Stimulated activated CD8-positive, alpha-beta memory T cell treated with anti-CD3 and anti-CD28 coated beads, Interleukin-15, amount 100 ng/mL, for 24 hours (primary cell): ENCODE measurements around the gene PRPF40B.
"Not testable (repeated sequence)": the region's sequence is repeated elsewhere in the genome, so short reads cannot be mapped to it uniquely, and the experiment has no call there.

Source experiments
- DNase-seq: peaks from one replicate; pipeline ENCODE4 v3.0.0-alpha.2; 2020; ENCODE audit warnings: low read depth

Gene PRPF40B

DNA sequence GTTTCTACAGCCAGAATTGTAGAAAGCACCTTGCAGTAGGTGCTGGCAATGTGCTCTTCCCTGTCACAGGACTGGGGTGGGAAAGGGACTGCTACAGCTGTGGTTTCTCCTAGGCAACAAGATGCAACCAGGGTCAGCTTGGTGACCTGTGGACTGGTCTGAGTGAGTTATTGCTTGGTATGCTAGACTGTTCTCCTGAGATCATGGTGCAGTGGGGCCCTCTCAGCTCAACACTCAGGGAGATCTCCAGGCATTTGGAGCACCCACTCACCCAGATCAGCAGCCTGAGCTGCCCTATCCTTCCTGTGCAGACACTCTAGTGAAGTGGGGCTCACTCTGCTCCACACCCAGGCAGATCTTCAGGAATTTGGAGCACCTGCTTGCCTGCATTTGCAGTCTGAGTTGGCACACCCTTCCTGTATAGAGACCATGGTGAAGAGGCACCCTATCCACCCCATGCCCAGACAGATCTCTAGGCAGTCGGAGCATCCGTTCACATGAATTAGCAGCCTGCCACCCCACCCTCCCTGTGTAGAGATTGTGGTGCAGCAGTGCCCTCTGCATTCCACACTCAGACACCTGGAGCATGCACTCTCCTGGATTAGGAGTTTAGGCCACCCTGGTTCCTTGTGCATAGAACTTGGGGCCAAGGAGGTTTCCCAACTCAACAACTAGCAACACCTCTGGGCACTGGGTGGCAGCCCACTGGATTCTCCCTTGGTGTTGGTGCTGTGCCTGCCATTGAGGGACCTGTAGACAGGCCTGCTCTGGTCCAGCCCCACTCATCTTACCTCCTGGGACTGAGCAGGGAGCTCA, 14.1 kb upstream of the PRPF40B start:
- DNase-seq, result no peak

DNA sequence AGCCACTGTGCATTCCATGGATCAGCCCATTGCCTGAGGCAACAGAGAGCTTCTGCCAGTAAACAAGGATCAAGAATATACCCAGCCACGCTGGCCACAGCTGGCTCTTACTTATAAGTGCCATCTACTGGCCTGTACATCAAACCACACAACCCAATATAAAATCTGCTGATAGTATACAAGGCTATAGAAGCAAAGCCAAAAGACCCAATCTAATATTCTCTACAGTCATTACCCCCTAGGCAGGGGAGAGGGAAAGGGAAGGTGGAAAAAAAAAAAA, 13.5 kb upstream of the PRPF40B start:
- no peak for DNase-seq

DNA sequence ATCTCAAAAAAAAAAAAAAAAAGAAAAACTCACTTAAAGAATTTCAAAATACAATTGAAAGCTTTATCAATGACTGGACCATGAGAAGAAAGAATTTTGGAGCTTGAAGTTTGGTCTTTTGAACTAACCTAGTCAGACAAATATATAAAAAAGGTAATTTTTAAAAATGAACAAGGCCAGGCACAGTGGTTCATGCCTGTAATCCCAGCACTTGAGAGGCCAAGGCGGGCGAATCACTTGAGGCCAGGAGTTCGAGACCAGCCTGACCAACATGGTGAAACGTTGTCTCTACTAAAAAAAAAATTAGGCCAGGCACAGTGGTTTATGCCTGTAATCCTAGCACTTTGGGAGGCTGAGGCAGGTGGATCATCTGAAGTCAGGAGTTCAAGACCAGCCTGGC, 12.6 kb upstream of the PRPF40B start:
- DNase-seq, result not testable (repeated sequence)

DNA sequence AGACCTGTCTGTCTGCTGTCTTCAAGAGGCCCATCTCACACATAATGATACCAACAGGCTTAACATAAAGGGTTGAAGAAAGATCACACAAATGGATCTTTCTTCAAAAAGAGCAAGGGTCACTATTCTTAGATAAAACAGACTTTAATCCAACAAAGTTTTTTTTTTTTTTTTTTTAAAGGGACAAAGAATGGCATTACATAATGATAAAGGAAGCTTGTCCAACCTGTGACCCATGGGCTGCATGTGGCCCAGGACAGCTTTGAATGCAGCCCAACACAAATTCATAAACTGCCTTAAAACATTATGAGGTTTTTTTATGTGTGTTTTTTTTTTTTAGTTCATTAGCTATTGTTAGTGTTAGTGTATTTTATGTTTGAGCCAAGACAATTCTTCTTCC, 11.2 kb upstream of the PRPF40B start:
- DNase-seq, result no peak

DNA sequence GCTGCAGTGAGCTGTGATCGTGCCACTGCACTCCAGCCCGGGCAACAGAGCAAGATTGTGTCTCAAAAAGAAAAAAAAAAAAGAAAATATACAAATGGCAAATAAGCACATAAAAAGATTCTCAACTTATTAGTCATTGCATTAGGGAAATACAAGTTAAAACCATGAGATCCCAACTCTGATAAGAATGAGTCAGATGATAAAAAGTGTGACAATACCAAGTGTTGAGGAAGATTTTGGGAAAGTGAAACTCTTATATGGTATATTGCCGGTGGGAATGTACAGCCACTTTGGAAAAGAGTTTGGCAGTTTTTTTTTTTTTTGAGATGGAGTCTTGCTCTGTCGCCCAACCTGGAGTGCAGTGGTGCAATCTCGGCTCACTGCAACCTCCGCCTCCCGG, 7.6 kb upstream of the PRPF40B start:
- no peak for DNase-seq

DNA sequence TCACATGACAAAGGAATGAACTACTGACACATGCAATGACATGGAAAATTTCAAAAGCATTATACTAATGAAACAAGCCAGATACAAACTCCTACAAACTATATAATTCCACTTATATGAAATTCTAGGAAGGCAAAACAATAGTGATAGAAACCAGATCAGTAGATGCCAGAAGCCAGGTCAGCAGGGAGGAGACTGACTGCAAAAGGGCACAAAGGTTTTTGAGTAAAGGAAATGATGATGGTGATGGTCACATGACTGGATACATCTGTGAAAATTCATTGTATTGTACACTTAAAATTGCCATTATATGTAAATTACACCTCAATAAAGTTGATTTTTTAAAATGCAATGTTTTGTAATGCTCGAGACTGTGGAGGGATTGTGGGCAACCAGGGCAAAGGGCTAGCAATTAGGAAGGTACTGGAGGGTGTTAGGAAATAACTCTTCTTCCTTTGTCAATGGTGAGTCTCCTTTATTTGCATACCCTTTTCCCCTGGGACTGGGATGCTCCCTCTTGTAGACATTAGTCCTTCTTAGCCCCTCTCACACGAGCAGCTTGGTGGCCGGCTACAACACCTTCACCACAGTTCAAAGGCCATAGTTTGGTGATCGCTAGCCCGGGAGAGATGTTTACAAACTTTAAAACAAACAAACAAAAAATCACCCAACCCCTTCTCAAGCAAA, 6.7 kb upstream of the PRPF40B start:
- DNase-seq, result no peak

DNA sequence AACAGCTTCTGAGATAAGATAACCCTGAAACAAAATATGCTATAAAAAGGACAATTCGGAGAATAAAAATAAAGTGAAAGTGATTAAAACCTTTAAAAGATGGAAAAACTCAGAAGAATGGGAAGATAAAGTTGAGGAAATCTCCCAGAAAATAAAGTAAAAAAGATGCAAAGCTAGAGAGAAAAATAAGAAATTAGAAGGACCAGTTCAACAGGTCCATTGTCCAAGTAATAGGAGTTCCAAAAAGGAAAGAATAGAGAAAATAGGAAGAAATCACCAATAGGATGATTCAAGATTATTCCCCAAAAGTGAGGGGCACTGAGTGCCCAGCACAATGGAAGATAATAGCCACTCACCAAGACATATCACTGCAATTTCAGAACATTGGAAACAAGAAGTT, 4.8 kb upstream of the PRPF40B start:
- no peak for DNase-seq

DNA sequence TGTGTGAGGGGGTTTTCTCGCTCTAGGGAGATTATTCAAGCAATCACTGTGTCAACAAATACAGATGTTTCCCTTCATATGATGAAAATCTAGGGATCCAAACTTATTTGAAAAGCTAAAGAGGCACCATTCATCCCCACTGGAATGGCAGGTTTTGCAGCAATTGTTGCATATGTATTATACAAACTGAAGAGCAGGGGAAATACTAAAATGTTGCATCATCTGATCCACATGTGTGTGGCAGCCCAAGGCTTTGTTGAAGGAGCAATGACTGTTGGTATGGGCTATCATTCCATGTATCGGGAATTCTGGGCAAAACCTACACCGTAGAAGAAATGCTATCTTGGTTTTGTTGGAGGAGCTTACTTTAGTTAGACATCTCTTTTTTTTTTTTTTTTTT, 4.1 kb upstream of the PRPF40B start:
- no peak for DNase-seq

DNA sequence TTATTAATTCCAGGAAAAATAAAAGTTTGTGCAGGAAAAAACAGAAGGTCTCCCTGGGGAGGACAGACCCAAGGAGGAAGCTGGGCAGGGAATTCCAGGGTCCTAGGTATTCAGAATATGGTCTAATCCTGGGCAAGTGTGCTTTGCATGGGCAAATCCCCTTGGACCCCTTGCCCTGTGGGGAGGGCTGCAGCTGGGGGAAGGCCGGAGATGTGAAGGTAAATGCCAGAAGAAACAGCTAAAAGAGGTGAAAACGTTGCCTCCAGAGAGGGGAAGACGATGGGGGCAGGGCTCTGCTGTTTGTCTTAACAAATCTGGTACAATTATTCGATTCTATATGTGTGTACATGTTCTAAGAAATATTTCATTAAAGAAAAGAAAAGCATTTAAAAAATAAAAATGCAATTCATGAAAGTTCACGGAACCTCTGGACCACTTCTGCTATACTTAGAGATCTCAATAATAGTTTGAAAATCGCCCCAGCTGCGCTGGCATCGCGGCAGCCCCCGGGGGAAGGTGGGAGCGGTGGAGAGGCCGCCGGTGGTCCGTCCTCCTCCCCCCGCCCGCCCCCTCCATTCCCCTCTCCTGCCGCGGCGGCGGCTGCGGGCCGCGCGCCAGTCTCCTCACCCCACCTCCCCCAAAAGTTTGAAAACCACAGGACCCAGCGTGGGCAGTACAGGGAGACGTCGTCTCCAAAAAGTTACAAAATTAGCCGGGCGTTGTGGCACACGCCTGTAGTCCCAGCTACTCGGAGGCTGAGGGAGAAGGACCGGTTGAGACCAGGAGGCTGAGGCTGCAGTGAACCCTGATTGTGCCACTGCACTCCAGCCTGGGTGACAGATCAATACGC, 1.5 kb upstream of the PRPF40B start:
- DNase-seq, result no peak

DNA sequence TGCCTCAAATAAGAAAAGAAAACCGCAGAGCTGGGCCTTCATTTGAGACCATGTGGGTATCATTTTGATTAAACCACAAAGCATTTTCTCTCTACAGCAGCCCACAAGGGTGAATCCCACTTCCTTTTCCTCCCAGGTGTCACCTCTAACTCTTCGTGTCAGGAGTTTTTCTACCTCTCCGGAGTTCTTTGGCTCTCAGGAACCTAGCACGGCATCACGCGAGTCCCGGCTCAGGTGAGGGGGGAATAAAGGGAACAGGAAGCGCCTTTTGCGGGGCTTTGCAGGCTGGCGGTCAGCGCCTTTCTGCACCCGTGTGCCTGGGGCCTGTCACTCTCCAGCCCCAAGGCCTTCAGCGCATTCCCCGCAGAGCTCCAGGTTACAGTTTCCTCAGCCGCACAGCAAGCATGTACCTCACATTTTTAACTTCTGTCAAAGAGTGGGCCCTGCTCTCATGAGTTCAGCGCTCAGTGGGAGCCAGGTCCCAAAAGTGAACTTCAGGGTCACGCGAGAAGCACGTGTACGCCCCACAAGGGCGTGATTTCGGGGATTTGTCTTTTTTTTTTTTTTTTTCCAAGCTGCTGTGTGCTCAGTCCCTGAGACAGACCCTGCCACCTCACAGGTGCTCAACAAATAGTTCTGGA, 740 bp upstream of the PRPF40B start:
- peak; percentile 11 for DNase-seq

DNA sequence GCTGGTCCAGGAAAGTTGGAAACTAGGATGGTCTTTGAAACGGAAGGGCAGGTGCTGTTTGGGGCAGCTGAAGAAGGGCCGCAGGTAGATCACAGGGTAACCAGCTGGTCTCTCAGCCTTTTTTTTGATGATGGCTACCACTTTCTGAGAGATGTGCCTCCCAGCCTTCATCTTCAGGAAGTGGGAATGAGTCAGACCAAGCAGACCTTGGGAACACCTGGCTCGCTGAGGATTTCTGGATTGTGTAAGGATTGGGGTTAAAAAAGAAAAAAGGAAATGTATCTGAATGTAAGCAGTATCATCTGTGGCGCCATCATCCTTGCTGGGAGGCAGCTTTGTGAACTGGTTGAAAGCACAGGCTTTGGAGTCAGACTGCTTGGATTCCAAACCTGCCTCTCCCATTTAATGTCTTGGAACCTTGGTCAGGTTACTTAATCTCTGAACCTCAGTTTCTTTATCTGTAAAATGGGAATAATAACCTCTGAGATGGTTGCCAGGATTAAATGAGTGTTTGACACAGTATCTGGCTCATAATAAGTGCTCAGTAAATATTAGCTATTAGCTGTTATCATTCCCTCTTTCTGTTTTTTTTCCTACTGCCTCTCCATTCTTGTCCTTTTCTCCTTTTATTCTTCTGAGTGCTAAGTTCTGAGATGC, 1.7 kb downstream of the PRPF40B start:
- DNase-seq, result no peak

DNA sequence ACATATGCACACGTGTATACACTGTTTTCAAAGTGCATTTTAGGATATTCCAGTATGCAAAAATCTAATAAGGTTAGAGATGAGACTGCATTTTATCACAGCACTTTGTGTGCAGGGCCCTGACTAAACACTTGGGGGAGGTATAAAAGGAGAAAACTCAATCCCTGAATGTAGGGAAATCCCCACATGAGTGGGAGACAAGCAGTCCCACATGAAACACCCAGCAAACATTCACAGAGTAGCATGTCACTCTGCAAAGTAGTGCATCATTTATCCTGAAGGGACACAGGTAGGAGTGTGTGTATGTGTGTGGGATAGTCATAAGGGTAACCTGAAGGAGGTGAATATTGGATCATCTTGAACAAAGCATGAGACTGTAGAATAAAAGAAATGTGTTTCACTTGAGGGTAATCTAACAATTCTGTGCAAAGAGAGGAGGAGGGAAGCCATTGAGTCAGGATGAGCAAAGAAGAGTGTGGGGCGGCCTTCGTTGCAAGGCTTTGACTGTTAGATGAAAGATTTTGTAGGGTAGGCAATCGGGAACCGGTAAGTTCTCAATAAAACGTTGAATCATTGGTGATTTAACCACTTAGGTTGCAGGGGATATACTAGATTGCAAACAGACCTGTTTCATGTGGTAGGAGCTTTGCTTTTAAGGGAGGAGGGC, 2.9 kb downstream of the PRPF40B start:
- no peak for DNase-seq

DNA sequence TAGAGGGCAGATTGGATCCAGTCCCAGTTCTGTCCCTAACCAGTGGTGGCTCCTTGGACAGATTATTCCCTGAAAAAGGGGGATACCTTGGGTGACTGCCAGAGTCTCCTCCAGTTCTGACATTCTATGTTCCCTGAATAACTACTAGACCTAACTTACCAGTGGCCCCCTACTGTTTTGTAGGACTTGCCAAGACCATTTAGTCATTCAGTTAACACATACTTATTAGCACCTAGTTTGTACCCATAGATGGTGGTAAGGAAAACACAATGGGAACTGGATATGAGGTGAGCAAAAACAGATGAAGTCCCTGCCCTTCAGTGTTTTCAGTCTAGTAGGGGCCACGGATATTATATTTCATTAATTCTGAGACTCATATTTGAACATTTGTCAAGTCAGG, 3.5 kb downstream of the PRPF40B start:
- no peak for DNase-seq

DNA sequence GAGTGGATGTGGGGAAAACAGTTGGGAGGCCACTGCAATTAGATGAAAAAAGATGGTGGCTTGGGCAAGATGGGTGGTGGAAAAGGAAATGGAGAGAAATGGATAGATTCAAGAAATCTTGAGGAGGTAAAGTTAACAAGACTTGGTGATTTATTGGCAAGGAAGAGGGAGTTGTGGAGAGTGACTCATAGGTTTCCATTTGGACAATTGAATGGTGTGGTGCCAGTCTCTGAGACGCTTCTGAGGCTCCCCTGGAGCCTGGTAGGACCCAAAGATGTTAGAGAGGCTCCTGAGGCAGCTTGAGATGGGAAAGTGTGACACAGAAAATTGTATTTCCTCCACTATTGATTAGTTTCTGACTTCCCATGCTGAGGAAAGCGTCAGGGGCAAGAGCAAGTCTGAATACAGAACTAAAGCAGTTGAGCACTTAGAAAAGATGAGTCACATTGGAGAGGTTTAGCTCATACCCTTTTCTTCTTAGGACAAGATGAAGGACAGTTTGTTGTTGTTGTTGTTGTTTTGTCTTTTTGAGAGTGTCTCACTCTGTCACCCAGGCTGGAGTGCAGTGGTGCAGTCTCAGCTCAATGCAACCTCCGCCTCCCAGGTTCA, 4.5 kb downstream of the PRPF40B start:
- DNase-seq, result no peak

DNA sequence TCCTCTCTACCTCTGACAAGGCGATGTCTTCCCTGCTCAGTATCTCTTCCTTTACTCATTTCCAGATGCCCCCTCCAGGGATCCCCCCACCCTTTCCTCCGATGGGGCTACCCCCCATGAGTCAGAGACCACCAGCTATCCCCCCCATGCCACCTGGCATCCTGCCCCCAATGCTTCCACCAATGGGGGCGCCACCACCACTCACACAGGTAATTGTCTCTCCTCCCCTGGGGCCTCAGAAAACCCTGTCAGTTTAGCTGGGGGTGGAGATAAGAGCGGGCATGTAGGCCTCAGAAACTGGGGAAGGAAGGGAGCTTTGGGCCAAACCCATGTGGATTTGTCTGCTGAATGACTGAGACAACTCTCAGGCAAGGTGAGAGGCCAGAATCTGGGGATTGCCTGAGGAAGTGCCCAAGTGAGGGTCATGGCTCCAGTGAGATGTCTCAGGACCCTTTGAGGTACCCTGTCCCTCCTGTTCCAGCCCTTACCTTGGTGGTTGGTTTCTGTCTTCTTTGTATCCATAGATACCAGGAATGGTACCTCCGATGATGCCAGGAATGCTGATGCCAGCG, 8.1 kb downstream of the PRPF40B start:
- DNase-seq, result no peak

DNA sequence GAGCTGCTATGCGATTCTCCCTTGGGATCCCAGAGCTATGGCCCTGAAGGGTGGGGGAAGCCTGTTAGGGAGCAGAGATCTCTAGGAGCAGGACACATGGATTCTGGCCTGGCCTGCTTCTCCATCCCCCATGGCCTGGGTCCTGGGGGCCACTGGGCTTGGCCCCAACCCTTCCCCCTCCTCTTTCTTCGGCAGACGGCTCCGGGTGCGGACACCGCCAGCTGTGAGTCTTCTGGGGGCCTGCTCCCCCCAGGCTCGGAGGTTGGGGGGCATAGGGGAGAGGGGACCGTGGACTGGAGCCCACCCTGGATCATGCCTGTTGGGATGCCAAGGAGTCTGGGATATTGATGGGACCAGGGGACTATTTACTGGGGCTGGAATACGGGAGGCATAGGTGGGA, 9.0 kb downstream of the PRPF40B start:
- no peak for DNase-seq

DNA sequence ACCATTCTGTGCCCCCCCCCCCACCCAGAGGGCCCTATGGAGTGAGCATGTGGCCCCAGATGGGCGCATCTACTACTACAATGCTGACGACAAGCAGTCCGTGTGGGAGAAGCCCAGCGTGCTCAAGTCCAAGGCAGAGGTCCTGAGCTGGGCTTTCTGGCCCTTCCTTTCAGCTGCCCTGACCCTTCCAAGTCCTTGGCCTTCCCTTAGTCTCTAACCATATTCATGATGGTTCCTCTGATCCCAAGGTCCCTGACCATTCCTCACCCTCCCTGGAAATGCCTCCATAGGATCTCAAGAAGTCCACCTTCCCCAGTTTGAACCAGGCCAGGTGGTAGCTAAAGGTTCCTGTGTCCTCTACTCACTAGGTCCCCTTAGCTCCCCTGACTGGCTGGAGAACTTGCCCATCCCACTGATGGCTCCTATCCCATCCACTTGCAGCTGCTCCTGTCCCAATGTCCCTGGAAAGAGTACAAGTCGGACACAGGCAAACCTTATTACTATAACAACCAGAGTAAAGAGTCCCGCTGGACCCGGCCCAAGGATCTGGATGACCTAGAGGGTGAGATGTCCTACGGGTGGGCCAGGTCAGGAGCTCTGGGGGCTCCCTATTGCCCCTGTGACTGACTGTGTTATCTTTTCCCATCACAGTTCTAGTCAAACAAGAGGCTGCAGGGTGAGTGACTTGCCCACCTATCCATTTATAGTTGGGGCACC, 9.8 kb downstream of the PRPF40B start:
- no peak for DNase-seq

DNA sequence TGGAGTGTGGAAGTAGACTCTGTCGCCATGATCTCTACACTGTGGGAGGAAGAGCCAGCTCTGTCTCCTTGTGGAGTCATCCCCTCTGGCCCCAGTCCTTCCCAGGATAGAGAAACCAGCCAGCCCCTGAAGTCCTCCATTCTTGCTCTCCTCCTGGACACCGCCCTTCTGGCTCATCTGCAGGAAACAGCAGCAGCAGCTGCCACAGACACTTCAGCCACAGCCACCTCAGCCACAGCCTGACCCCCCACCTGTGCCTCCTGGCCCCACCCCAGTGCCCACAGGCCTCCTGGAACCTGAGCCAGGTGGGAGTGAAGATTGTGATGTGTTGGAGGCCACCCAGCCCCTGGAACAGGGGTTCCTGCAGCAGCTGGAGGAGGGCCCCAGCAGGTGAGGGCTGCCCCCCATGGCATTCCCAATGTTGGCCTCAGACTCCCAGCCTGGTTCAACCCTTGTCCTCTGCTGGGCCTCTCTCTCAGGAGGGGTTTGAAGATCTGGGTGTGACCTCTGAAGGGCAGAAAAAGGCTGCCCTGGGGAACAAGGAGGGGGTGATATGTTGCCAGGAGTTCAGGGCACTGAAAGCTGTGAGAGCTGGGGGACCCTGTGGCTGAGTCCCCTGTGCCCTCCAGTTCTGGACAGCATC, 10.5 kb downstream of the PRPF40B start:
- DNase-seq, result no peak

DNA sequence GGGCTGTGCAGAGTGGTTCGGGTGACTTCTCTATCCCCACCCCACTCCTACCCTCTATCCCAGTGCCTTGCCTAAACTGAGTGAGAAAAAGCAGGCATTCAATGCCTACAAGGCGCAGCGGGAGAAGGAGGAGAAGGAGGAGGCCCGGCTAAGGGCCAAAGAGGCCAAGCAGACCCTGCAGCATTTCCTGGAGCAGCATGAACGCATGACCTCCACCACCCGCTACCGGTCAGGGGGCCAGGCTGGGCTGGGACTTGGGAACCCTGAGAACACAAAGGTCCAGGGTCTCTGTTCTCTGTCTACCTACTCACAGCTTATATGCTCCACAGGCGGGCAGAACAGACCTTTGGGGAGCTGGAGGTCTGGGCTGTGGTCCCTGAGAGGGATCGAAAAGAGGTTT, 11.7 kb downstream of the PRPF40B start:
- DNase-seq, result no peak

DNA sequence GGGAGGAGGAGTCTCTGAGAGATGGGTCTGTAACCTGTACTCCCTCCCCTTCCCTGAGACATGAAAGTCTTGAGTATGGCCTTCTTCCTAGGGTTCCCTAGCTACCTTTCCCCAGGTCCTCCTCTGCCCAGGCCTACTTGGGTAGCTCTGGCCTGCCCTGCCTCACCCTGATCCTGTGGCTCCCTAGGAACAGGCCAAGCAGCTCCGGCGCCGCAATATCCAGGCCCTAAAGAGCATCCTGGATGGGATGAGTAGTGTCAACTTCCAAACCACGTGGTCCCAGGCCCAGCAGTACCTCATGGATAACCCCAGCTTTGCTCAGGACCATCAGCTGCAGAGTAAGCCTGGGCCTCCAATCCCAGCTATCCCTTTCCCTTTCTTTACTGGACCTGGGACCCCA, 12.3 kb downstream of the PRPF40B start:
- DNase-seq, result no peak
